ENCODE measurements around the gene ABCC8. TPM values are rescaled to one million over a fixed set of nuclear protein-coding genes. Genes with fewer than 3 reads are reported as not detected.

The ABCC8 gene
- total RNA-seq, 6 experiments from 2014 or later: not detected

GRCh38 chr11:17368551-17368950 is 108.1 kb downstream of the ABCC8 start:
- TF ChIP-seq CTCF (IDR thresholded peaks at IDR 0.05): no peak
- peaks cover 76% of the 10 kb centered on the region for H3K36me3 Mint-ChIP-seq (ENCODE audit: low read depth)
- H3K27me3 Mint-ChIP-seq (ENCODE audit: insufficient read depth): no peaks in the 10 kb centered on the region
- no peak overlapping the region for H3K4me3 Mint-ChIP-seq
- H3K27ac Mint-ChIP-seq: no peak overlapping the region
- peaks cover 6% of the 10 kb centered on the region; the same call in 1 of the 2 replicates for H3K4me1 Mint-ChIP-seq (ENCODE audit: low read depth)
- no peak for DNase-seq
- peaks cover 52% of the 10 kb centered on the region for H3K9me3 Mint-ChIP-seq

- peaks cover 68% of the 10 kb centered on the region for H3K36me3 Mint-ChIP-seq (ENCODE audit: low read depth)
- H3K4me3 Mint-ChIP-seq: no peak overlapping the region
- H3K27ac Mint-ChIP-seq: no peak overlapping the region
- H3K27me3 Mint-ChIP-seq (ENCODE audit: insufficient read depth): no peaks in the 10 kb centered on the region
- TF ChIP-seq CTCF (IDR thresholded peaks at IDR 0.05): no peak
- H3K9me3 Mint-ChIP-seq: peaks cover 31% of the 10 kb centered on the region
- DNase-seq: no peak
- peaks cover 6% of the 10 kb centered on the region; the same call in 1 of the 2 replicates for H3K4me1 Mint-ChIP-seq (ENCODE audit: low read depth)
Measured at GRCh38 chr11:17366495-17366894, 110.2 kb downstream of the ABCC8 start.

DNA sequence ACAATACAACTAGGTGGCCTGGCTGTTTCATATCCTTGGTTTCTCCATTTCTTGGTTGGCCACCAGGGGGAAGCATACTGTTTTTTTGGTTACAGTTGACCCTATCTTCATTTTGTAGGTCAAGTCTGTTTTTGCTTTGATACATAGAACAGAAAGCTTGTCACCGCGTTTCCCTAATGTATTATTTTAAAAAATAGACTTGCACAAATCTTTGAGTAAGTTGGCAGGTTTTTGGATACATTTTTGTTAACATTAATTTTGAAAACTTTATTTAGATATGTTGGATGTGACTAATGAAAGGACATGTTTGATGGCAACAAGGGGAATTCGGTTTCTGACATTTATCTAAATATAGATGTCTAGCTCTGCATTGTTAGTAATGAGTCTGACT is 122.0 kb downstream of the ABCC8 start:
- Mint-ChIP-seq H3K9me3 (no peaks in the 10 kb centered on the region), H3K27me3 (ENCODE audit: insufficient read depth) (peaks cover 2% of the 10 kb centered on the region), H3K27ac (peak overlapping the region; percentile 65), H3K4me1 (ENCODE audit: low read depth) (peaks cover 32% of the 10 kb centered on the region), H3K4me3 (peak overlapping the region; percentile 95), H3K36me3 (ENCODE audit: low read depth) (peaks cover 17% of the 10 kb centered on the region)
- DNase-seq: peak; percentile 78
- peak; percentile 90 for TF ChIP-seq CTCF (IDR thresholded peaks at IDR 0.05)

GRCh38 chr11:17353821-17354600 is 122.6 kb downstream of the ABCC8 start:
- Mint-ChIP-seq H3K27me3 (ENCODE audit: insufficient read depth) (peaks cover 2% of the 10 kb centered on the region), H3K27ac (peak overlapping the region; percentile 91), H3K9me3 (no peaks in the 10 kb centered on the region), H3K36me3 (ENCODE audit: low read depth) (peaks cover 11% of the 10 kb centered on the region), H3K4me3 (peak overlapping the region; percentile 95), H3K4me1 (ENCODE audit: low read depth) (peaks cover 32% of the 10 kb centered on the region)
- DNase-seq: no peak
- no peak for TF ChIP-seq CTCF (IDR thresholded peaks at IDR 0.05)

- peak overlapping the region; percentile 95 for H3K4me3 Mint-ChIP-seq
Measured at GRCh38 chr11:17352950-17353820, 123.5 kb downstream of the ABCC8 start.

More at GRCh38 chr11:17352950-17353820, 123.5 kb downstream of the ABCC8 start:
- peak; percentile 26; the same call in 1 of the 2 replicates for TF ChIP-seq CTCF (IDR thresholded peaks at IDR 0.05)
- H3K27me3 Mint-ChIP-seq (ENCODE audit: insufficient read depth): peaks cover 2% of the 10 kb centered on the region
- H3K4me1 Mint-ChIP-seq (ENCODE audit: low read depth): peaks cover 32% of the 10 kb centered on the region
- no peaks in the 10 kb centered on the region for H3K9me3 Mint-ChIP-seq
- peaks cover 5% of the 10 kb centered on the region; the same call in 1 of the 2 replicates for H3K36me3 Mint-ChIP-seq (ENCODE audit: low read depth)
- DNase-seq: peak; percentile 73
- H3K27ac Mint-ChIP-seq: peak overlapping the region; percentile 91

Data from HFFc6 (cell line).